Sciatic nerve (tissue), 2 donors: Measurements from ENCODE around the gene SEMA6B. TPM values are rescaled to one million over a fixed set of nuclear protein-coding genes. Genes with fewer than 3 reads are reported as not detected.

Experiments
- ATAC-seq: fragments of 200-7000 bp; cut with Tn5 transposase; one replicate; pipeline ENCODE4 v1.9.1; 2020; ENCODE audit warnings: mild to moderate bottlenecking, moderate library complexity
- DNase-seq: peaks from one replicate; pipeline ENCODE4 v3.0.0-alpha.2; 2020; ENCODE audit warnings: low spot score
- intact Hi-C: fragments of 100-400 bp; cut with DNase I; formaldehyde crosslinking; loops from one replicate; pipeline ENCODE4 v1.14.2; 2022
- total RNA-seq: library from RNA; stranded (reverse); fragmentation: NEBNext Ultra II Directional; extraction: Animal tissue kit (Norgen Biotek cat#: 25700); gene quantifications from one replicate; pipeline ENCODE4 v1.2.1, GENCODE V29; 2021
- donor health status: DM: no; HTN: no; CAD: no.
- donor health status: DM: no; HTN: no; CAD: no.

The SEMA6B gene
- total RNA-seq, 1 donor from 2014 or later = 28.2 TPM

DNA sequence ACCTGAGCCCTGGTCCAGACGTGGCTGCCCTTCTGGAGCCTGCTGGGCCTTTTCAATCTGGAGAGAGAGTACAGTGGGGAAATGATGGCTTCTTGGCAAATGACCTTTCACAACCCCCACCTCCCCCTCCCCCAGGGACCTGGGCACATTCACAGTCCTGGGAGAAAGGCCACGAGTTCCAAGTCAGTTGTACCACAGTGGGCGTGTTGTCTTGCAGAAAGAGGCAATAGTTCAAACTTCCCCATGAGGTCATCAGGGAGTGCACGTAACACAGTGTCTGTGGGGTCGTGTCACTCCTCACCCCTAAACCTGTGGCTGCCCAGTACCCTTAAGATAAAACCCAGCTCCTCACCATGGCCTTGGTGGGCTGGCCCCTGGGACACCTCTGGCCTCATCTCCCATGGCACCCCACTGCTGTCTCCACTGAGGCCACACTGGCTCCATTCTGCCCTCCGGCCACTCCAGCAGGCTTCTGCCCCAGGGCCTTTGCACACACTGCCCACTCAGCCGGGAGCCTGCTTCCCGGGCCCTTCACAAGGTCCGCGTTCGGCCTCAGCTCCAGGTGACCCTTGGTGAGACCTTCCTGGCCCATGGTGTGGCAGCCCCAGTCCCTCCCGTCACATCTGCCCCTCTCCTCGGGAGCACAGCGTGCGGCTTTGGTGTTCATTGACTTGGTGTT is 54.5 kb downstream of the SEMA6B start:
- peak; percentile 20 for ATAC-seq

DNA sequence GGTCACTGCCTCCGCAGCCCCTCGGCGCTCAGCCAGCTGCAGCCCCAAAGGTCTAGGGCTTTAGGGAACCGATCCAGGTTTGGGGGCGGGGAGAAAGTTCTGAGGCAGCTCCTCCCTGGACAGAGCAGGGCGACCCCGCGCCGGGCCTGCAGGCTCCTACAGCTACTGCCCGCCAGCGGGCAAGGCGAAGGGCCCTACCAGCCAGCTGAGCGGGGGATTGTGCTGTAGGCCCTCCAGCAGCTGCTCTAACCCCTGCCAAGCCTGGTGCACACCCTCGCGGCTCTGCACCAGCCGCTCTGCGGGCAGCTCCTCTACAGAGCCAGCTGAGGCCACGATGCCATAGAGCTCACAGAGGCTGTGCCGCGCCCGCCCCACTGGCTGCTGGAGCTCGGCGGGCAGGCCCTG is 55.2 kb downstream of the SEMA6B start:
- ATAC-seq (peak; percentile 18), DNase-seq (no peak)
- intact Hi-C loops = no loop called here

More for the DNA sequence above, 54.5 kb downstream of the SEMA6B start:
- intact Hi-C loops = no loop called here
- DNase-seq = no peak

DNA sequence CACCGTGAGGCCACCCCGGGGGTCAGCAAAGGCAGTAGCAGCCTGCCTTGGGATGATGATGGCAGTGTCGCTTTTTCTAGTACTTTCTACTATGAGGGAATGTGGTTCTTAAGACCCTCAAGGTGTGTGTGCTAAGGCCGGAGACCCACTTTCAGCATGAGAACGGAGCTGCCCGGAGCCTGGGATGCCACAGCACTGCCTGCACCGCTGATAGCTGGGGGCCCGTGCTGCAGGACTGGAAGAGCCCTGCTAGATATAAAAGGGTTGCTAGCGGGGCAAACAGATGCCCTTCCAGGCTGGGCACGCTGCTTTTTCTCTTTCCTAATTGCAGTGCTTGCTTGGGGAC is 55.7 kb downstream of the SEMA6B start:
- intact Hi-C loops = no loop called here
- no peak for ATAC-seq
- no peak for DNase-seq

DNA sequence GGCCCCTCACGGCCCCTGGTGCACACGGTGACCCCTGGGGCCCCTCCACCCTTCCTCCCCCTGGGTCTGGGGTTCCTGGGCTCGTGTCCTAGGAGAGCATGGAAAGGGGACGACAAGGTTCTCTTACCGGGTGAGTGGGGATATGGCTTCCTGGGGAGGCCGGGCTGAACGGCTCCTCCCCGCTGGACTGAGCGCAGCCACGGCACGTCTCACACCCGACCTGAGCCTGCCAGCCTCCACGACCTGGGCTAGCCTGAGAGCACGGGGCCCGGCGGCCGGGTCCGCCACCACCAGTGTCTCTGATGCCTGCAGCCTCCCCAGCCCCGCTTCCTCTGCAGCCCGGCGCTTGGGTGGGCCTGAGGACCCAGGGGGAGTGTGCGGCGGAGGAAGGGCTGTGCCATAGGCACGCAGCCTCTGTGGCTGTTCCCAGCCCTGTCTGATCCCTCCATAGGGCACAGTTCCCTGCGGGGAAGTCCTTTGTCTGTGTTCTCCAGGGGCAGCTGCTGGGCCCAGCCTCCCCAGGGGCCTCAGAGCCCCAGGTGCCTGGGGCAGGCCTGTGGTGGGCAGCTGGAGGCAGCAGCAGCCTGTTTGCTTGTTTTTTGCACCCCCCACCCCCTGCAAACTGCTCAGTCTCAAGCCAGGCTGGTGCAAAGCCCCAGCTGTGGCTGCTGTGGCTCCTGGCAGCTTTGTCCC is 56.2 kb downstream of the SEMA6B start:
- ATAC-seq = no peak
- intact Hi-C loops = no loop called here
- peak; percentile 57 for DNase-seq

DNA sequence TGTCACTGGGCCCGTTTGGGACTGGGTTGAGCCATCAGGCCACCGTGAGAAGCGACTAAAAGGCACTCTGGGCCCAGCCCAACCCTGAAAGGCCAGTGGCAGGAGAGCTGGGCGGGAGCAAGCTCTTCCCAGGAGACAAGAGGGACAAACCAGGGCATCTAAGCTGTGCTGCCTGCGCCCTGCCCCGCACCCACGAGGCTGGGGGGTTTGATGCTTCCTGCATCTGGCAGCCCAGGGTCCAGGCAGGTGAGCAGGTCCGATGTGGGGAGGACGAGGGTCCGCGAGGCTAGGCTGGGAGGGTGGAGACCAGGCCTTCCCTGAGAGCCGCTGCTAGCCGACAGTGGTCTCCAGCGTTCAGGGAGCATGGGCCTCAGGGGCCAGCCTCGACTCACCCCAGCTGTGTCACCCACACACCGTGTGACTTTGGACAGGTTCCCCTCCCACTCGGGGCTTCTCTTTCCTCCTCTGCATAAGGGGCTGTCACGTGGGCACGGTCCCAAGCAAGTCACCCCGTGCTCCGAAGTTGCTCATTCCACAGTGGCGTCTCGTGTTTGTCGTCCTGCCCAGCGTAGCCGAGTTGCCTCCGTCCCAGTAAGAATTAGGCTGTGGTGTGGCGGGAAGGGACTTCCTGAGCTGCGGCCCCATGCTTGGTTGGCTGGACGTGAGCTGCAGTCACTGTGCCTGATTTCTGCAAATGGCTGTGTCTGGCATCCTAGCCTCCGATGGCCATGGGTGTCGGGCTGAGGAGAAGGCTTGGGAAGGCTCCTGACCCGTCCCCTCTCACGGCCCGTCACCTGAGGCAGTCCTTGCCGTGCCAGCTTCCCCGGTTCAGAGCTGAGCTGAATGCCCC is 57.0 kb downstream of the SEMA6B start:
- intact Hi-C loops = no loop called here
- DNase-seq (no peak), ATAC-seq (no peak)

DNA sequence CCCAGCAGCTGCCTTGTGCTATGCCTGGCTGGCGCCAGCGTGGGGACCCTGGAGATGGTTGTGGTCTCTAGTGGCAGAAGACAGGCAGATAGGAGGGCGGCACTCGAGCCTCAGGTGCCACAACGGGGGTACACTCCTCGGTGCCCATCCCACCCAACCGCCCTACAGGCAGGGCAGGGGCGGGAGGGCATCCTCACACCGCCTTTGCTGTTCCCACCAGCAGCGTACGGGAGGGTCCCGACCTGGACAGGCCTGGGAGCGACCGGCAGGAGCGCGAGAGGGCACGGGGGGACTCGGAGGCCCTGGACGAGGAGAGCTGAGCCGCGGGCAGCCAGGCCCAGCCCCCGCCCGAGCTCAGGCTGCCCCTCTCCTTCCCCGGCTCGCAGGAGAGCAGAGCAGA is 57.8 kb downstream of the SEMA6B start:
- ATAC-seq = no peak

DNA sequence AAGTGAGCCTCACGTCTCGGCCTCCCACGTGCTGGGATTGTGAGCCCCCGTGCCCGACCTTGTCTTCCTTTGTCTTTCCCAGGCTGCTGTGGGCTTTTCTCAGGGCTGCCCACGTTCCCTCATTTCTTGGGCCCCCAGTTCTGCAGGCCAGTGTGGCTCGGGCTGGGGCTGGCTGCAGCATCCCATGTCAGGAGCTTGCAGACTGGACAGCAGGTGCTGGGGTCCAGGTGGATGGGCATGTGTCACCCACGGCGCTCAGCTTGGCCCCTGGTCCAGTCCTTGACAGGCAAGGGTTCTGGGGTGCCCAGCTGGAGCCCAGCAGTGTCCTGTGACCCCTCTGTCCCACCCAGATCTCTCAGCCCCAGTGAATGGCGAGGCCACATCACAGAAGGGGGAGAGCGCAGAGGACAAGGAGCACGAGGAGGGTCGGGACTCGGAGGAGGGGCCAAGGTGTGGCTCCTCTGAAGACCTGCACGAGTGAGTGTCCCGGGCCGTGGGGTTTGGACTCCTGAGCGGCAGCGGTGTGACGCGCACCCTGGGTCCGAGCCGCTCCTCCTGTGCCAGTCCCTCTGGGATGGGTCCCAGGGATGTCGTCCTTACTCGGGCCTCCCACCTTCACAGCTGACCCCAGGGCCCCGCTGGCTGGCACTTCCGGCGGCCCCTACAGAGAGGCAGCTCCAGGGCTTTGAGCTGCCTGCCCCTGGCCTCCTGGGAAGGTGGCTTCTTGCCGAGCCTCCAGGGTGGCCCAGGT is 58.5 kb downstream of the SEMA6B start:
- peak; percentile 55 for DNase-seq
- intact Hi-C loops = no loop called here
- no peak for ATAC-seq

More for the DNA sequence above, 57.8 kb downstream of the SEMA6B start:
- intact Hi-C loops = no loop called here
- peak; percentile 51 for DNase-seq

DNA sequence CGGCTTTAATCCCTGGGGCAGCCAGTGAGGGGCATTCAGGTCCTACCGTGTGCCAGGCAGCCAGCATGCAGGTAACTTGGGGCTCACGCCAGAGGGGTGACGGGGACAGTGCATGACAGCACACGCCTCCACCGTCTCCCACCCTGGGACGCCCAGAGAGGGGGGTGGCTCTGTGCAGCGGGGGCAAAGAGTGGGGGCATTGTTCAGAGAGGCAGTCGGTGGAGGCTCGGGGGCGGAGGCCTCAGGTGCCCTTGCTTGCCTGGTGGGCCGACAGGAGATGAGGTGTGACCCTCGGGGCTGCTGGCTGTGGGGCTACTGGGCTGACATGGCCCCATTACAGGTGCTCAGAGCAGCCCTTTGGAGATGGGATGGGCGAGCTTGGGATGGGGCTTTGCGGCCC is 59.6 kb downstream of the SEMA6B start:
- ATAC-seq = no peak
- intact Hi-C loops = no loop called here
- no peak for DNase-seq

DNA sequence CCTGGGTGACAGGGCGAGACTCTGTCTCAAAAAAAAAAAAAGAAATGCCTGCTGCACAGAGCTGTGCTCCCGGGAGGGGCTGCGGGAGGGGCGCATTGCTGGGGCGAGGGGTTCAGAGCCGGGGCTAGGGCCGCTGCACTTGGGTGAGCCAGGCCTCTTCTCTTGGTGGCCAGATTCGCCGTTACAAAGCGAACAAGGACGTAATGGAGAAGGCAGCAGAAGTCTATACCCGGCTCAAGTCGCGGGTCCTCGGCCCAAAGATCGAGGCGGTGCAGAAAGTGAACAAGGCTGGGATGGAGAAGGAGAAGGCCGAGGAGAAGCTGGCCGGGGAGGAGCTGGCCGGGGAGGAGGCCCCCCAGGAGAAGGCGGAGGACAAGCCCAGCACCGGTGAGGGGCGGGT is 60.2 kb downstream of the SEMA6B start:
- DNase-seq (no peak), ATAC-seq (no peak)
- intact Hi-C loops = no loop called here

DNA sequence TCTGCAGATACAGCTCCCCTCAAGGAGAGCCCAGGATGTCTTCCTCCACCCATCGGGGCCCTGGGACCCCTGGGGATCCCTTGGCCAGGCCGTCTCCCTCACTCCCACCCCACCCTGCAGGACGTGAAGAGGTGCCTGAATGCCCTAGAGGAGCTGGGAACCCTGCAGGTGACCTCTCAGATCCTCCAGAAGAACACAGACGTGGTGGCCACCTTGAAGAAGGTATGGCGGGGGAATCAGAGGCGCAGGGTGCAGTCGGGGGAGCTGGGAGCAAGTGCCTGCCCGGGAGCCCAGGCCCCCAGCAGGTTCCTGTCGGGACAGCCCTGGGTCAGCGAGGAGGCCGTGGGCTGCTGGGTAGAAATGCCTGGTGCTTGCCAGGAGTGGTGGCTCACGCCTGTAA is 60.8 kb downstream of the SEMA6B start:
- ATAC-seq (no peak), DNase-seq (no peak)
- intact Hi-C loops = no loop called here

DNA sequence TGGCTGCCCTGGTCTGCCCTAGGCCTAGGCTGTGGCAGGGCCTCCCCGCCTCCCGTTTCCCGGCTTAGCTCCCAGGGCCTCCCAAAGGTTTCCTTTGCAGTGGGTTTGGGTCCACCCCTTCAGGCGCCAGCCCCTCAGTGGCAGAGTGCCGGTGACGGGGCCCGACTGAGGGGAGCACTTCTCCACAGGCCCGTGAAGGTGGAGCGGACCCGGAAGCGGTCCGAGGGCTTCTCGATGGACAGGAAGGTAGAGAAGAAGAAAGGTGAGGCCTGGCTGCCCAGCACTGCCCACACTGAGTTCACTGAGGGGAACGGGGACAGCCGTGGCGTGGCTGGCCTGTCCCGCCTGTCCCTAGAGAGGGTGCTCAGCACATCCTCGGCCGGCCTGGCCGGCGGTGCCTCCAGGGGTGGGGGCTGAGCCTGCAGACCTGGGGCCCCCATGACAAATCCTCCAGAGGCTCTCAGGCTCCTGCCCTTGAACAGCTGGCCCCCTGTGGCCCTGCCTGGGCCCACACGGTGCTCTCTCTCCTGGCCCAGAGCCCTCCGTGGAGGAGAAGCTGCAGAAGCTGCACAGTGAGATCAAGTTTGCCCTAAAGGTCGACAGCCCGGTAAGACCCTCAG is 61.6 kb downstream of the SEMA6B start:
- no peak for DNase-seq
- ATAC-seq = no peak
- intact Hi-C loops = no loop called here

DNA sequence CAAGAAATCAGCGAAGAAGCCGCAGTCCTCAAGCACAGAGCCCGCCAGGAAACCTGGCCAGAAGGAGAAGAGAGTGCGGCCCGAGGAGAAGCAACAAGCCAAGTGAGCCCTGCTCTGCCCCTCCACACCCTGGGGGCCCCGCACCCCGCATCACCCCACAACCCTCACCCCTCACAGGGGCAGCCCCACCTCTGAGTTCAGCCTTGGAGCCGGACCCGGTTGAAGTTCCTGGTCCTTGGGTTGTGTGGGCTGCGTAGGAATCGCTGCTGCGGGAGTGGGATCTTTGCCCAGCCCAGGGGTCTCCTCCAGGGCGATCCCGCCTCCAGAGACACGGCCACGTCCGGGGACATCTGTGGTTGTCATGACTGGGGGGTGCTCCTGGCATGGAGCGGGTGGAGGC is 63.2 kb downstream of the SEMA6B start:
- DNase-seq (no peak), ATAC-seq (no peak)
- intact Hi-C loops = no loop called here

DNA sequence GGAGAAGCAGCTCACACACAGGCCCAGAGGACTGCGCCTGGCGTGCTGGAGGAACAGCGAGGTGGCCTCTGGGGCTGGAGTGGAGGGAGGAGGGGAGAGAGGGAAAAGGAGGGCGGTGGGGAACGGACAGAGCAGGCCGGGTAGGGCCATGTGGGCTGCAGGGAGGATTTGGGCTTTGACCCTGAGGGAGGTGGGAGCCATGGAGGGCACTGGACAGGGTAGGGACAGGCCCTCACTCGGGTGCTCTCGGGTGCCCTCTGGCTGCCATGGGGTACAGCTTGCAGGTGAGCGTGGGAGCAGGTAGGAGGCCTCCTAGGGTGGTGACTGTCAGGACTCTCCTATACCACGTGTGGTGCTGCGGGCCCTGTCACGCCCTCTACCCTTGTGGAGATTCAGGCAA is 64.0 kb downstream of the SEMA6B start:
- ATAC-seq (peak; percentile 12), DNase-seq (no peak)
- intact Hi-C loops = no loop called here

DNA sequence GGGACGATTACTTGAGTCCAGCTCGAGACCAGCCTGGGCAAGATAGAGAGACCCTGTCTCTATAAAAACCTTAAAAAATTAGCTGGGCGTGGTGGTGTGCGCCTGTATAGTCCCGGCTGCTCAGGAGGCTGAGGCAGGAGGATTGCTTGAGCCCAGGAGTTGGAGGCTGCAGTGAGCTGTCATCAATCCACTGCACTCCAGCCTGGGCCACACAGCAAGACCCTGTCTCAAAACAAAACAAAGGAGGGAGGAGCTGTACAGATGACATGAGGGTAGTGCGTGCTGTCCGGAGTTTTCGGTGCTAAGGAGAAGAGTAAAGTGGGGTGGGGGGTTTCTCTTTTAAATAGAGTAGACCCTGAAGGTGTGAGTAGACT is 64.8 kb downstream of the SEMA6B start:
- ATAC-seq (no peak), DNase-seq (no peak)
- intact Hi-C loops = no loop called here

DNA sequence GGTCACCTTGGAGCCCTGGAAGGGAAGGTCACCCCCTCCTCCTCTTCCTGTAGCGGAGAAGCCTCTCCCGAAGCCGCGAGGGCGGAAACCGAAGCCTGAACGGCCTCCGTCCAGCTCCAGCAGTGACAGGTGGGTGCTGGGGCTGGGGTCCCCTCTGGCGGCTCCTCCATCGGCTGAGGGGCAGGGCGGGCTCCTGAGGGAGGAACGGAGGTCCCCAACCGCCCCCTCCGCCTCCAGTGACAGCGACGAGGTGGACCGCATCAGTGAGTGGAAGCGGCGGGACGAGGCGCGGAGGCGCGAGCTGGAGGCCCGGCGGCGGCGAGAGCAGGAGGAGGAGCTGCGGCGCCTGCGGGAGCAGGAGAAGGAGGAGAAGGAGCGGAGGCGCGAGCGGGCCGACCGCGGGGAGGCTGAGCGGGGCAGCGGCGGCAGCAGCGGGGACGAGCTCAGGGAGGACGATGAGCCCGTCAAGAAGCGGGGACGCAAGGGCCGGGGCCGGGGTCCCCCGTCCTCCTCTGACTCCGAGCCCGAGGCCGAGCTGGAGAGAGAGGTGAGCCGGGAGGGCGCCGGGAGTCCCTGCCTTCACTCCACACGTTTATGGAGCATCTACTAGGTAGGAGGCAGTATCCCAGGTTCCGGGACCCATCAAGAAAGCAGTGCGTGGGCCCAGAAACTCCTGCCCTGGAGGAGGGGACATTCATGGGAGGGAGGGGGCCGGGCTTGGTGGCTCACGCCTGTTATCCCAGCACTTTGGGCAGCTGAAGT is 65.4 kb downstream of the SEMA6B start:
- intact Hi-C loops = no loop called here
- DNase-seq = peak; percentile 54
- ATAC-seq = no peak

DNA sequence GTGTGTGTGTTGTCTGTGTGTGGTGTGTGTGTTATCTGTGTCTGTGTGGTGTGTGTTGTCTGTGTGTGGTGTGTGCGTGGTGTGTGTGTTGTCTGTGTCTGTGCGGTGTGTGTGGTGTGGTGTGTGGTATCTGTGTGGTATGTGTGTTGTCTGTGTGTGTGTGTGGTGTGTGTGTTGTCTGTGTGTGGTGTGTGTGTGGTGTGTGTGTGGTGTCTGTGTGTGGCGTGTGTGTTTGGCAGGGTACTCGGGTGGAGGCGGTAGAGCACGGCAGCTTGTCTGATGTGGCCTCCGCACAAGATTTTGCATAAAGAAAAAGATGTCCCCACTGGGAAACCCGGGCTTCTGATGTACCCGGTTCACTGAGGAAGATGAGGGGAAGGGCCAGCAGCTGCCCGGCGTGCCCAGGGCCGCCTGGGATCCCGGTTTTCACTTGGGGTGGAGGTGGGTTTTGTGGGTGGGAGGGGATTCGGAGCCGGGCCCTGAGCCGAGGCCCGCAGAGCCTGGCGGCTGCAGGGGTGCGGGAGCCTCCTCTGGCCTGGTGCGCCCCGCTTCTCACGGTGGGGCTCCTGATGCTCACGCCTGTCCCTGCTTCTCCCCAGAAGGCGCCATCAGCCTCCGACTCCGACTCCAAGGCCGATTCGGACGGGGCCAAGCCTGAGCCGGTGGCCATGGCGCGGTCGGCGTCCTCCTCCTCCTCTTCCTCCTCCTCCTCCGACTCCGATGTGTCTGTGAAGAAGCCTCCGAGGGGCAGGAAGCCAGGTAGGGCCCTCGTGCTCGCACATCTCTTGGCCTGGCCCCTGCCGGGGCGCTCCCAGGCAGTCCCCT is 66.2 kb downstream of the SEMA6B start:
- intact Hi-C loops = no loop called here
- ATAC-seq (no peak), DNase-seq (peak; percentile 54)
